Gastrocnemius medialis (tissue), 4 donors: Measurements from ENCODE around the gene CADPS. TPM values are rescaled to one million over a fixed set of nuclear protein-coding genes. Genes with fewer than 3 reads are reported as not detected.

Experiments used
- ATAC-seq, 2 donors: fragments of 150-250 bp; one replicate each; pipeline ENCODE4 v1.9.1; 2016
- DNase-seq, 2 donors: peaks; one replicate each; pipeline ENCODE4 v3.0.0-alpha.2; 2019
- H3K27ac ChIP-seq, 4 donors: fragments of 200-600 bp; sonication (generic); 1 replicate in 1 of 4; 2 replicates in 3 of 4; pipeline ENCODE4 v1.5.1; 2016 to 2018; ENCODE audit warnings: mild to moderate bottlenecking in 2 of 4, moderate library complexity in 1 of 4
- H3K27me3 ChIP-seq, 3 donors: fragments of 200-600 bp; sonication (generic) in 2 of 3; 1 replicate in 1 of 3; 2 replicates in 2 of 3; pipeline versions ENCODE4 v1.5.1 to v1.6.0; 2016 to 2019; ENCODE audit warnings: mild to moderate bottlenecking in 1 of 3, moderate library complexity in 1 of 3
- H3K36me3 ChIP-seq, 2 donors: fragments of 200-600 bp; sonication (generic) in 1 of 2; one replicate each; pipeline ENCODE4 v1.5.1; 2017 to 2018
- H3K4me1 ChIP-seq, 2 donors: fragments of 200-600 bp; sonication (generic) in 1 of 2; one replicate each; pipeline ENCODE4 v1.5.1; 2016 to 2017; ENCODE audit warnings: mild to moderate bottlenecking in 2 of 2
- H3K4me3 ChIP-seq, 4 donors: fragments of 200-600 bp; sonication (generic) in 3 of 4; 1 replicate in 1 of 4; 2 replicates in 3 of 4; pipeline ENCODE4 v1.5.1; 2016 to 2019; ENCODE audit warnings: mild to moderate bottlenecking in 2 of 4
- H3K9me3 ChIP-seq, 3 donors: fragments of 200-600 bp; sonication (generic) in 2 of 3; 1 replicate in 1 of 3; 2 replicates in 2 of 3; pipeline ENCODE4 v1.5.1; 2016 to 2019
- POLR2A ChIP-seq, 2 donors: fragments of 450-650 bp; IDR thresholded peaks; one replicate each; pipeline ENCODE4 v1.6.1; 2017; ENCODE audit warnings: antibody characterized with exemption in 2 of 2, mild to moderate bottlenecking in 2 of 2, moderate library complexity in 2 of 2
- in situ Hi-C, 4 donors: fragments of 200-750 bp; cut with MboI; loops; one replicate each; pipeline versions ENCODE4 v1.15.0 to v1.8.0; 2017; ENCODE audit warnings: low sequenced_read_pairs in 4 of 4
- intact Hi-C: fragments of 100-400 bp; cut with DNase I; formaldehyde crosslinking; loops from one replicate; pipeline ENCODE4 v1.15.1; 2023; ENCODE audit warnings: low total_unique reads
- total RNA-seq, 4 donors: library from RNA; depleted of rRNA; stranded (reverse); fragments of >200 nt; gene quantifications; one replicate each; pipeline versions ENCODE4 v1.1.0 to v1.2.3, GENCODE V29; 2016
- TF ChIP-seq, protein P1 (sequence below), 5 experiments: fragments of 450-650 bp in 3 of 5; fragments of 200-600 bp in 2 of 5; sonication (generic) in 2 of 5; IDR thresholded peaks in 4 of 5; conservative IDR thresholded peaks in 1 of 5; 1 replicate in 4 of 5; 2 replicates in 1 of 5; pipeline ENCODE4 v1.5.1; 2016 to 2019; ENCODE audit warnings: antibody characterized with exemption in 5 of 5, mild to moderate bottlenecking in 3 of 5, moderate library complexity in 3 of 5

CADPS gene
- total RNA-seq, 4 donors from 2014 or later = 2.1 TPM; not detected in 3

DNA sequence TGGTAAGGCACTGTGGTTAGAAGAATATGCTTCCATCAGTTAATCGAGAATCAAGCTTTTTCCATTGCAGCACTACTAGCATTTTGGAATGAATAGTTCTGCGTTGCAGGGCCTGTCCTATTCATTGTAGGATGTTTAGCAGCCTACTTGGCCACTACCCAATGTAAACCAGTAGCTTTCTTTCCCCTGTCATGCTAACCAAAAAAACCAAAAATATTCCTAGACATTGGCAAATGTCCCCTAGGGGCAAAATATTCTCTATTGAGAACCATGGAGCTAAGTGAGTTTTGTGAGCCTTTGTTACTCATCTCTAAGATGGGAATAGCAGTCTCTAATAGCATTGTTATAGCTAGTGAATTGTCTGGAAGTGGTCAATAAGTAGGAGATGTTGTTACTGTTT is 187.2 kb downstream of the CADPS start:
- no peaks in the 10 kb centered on the region for H3K4me1 ChIP-seq
- no peak overlapping the region for H3K27ac ChIP-seq
- no peaks in the 10 kb centered on the region for H3K36me3 ChIP-seq
- in situ Hi-C loops = no loop called here
- no peak for DNase-seq
- TF ChIP-seq, protein P1, sequence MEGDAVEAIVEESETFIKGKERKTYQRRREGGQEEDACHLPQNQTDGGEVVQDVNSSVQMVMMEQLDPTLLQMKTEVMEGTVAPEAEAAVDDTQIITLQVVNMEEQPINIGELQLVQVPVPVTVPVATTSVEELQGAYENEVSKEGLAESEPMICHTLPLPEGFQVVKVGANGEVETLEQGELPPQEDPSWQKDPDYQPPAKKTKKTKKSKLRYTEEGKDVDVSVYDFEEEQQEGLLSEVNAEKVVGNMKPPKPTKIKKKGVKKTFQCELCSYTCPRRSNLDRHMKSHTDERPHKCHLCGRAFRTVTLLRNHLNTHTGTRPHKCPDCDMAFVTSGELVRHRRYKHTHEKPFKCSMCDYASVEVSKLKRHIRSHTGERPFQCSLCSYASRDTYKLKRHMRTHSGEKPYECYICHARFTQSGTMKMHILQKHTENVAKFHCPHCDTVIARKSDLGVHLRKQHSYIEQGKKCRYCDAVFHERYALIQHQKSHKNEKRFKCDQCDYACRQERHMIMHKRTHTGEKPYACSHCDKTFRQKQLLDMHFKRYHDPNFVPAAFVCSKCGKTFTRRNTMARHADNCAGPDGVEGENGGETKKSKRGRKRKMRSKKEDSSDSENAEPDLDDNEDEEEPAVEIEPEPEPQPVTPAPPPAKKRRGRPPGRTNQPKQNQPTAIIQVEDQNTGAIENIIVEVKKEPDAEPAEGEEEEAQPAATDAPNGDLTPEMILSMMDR (IDR thresholded peaks at IDR 0.05 in 4 of 5, conservative IDR thresholded peaks at IDR 0.05 in 1 of 5) = no peak
- TF ChIP-seq POLR2A (IDR thresholded peaks at IDR 0.05) = no peak
- H3K4me3 ChIP-seq = no peak overlapping the region
- intact Hi-C loops = no loop called here
- H3K9me3 ChIP-seq = no peaks in the 10 kb centered on the region
- no peaks in the 10 kb centered on the region for H3K27me3 ChIP-seq
- no peak for ATAC-seq

DNA sequence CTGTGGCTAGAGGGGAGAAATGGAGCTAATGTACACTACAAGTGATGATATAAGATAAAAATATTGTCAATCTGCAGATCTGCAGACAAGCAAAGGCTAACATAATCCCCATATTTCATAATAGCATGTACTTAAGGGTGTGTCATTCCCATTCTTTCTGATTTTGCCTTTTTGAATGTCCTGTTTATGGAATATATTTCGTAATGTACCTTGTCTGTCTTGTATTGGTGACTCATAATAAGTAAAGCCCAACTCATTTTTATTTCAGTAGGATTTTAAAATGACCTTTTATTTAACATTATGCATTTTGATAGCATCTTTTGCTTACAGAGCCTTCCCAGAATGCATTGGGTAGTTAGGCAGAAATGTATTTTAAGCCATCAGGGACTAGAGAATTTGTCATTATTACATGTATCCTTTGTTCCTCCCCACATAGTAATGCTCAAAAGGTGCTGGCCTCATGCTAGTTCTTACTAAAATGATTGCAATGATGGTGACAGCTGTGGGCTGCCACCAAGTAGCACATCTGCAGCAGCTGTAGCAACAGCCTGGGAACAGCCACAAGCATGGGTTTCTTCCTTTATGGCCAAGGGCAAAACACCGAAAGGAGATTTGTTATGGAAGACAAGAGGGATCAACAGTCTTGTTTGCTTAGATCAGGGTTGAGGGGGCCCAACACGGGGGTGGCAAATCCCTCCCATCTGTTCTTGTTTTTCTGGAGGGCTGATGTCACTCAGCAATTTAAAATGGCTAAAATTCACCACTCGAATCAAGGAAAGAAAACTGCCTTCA is 188.5 kb downstream of the CADPS start:
- H3K27me3 ChIP-seq = no peaks in the 10 kb centered on the region
- DNase-seq (peak in 1 of 2 donors; percentile 17), ATAC-seq (peak; percentile 68 to 72)
- H3K9me3 ChIP-seq = no peaks in the 10 kb centered on the region
- no peak overlapping the region for H3K4me3 ChIP-seq
- in situ Hi-C loops = no loop called here
- H3K4me1 ChIP-seq = no peaks in the 10 kb centered on the region
- H3K36me3 ChIP-seq = no peaks in the 10 kb centered on the region
- peak overlapping the region in 3 of 4 donors; percentile 13 to 28 (median 18) for H3K27ac ChIP-seq
- intact Hi-C loops = no loop called here
- TF ChIP-seq POLR2A (IDR thresholded peaks at IDR 0.05) = no peak
- TF ChIP-seq, protein P1 (IDR thresholded peaks at IDR 0.05 in 4 of 5, conservative IDR thresholded peaks at IDR 0.05 in 1 of 5) = no peak

DNA sequence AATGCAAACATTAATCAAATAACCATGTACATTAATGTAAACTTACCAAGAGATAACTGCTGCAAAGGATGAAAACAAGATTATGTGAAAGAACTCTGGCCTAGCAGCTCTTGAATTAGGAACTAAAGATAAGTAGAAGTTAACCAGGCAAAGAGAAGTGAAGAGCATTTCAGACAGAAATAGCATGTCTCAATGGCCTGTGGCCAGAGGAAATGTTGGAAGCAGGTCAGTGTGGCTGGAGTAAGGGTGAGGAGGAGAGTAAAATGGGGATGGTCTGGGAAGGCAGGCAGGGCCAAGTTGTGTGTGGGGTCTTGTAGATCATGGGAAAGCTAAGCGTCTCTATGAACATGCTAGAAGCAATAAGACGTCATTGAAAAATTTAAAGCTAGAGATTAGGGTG is 192.4 kb downstream of the CADPS start:
- Histone ChIP-seq H3K4me1 (no peaks in the 10 kb centered on the region), H3K4me3 (no peak overlapping the region), H3K27ac (no peak overlapping the region), H3K27me3 (no peaks in the 10 kb centered on the region), H3K36me3 (no peaks in the 10 kb centered on the region), H3K9me3 (no peaks in the 10 kb centered on the region)
- DNase-seq (no peak), ATAC-seq (no peak)
- TF ChIP-seq, protein P1 (IDR thresholded peaks at IDR 0.05 in 4 of 5, conservative IDR thresholded peaks at IDR 0.05 in 1 of 5) = no peak
- no peak for TF ChIP-seq POLR2A (IDR thresholded peaks at IDR 0.05)
- in situ Hi-C loops (no loop called here), intact Hi-C loops (no loop called here)

DNA sequence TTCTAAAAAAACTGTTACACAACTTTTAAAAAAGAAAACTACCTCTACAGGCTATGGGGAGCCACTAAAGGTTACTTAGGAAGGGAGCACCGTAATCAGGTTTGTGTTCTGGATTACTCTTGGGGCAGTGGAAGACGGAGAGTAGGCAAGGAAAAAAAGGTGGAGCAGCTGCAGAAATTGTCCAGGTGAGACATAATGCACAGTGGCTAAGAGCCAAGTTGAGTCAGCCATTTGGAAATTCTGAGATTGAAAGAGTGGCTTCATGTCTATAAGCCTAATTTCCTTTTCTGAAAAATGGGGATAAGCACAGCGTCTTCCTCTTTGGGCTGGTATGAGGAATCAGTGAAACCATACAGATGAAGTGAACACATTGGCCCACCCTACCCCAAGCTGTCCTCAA is 195.2 kb downstream of the CADPS start:
- TF ChIP-seq, protein P1 (IDR thresholded peaks at IDR 0.05 in 4 of 5, conservative IDR thresholded peaks at IDR 0.05 in 1 of 5) = no peak
- TF ChIP-seq POLR2A (IDR thresholded peaks at IDR 0.05) = no peak
- H3K36me3 ChIP-seq = no peaks in the 10 kb centered on the region
- intact Hi-C loops = no loop called here
- no peaks in the 10 kb centered on the region for H3K27me3 ChIP-seq
- H3K4me3 ChIP-seq = no peak overlapping the region
- H3K9me3 ChIP-seq = no peaks in the 10 kb centered on the region
- H3K4me1 ChIP-seq = no peaks in the 10 kb centered on the region
- no peak for DNase-seq
- no peak for ATAC-seq
- H3K27ac ChIP-seq = no peak overlapping the region
- in situ Hi-C loops = no loop called here
